Mucosa of gallbladder (tissue), 1 donor: ENCODE measurements around the gene ZNF500. TPM values are rescaled to one million over a fixed set of nuclear protein-coding genes. Genes with fewer than 3 reads are reported as not detected.
A peak's percentile ranks its signal among the peaks of the same experiment; 100 is the strongest.

Source experiments
- DNase-seq: peaks from one replicate; pipeline ENCODE4 v3.0.0-alpha.2; 2020; ENCODE audit warnings: low spot score
- total RNA-seq: library from RNA; stranded (reverse); gene quantifications from one replicate; pipeline ENCODE4 v1.2.1, GENCODE V29; 2021
- donor health status: DM: no; HTN: no; CAD: no.

The ZNF500 gene
- total RNA-seq, 1 donor from 2014 or later = 23.4 TPM

DNA sequence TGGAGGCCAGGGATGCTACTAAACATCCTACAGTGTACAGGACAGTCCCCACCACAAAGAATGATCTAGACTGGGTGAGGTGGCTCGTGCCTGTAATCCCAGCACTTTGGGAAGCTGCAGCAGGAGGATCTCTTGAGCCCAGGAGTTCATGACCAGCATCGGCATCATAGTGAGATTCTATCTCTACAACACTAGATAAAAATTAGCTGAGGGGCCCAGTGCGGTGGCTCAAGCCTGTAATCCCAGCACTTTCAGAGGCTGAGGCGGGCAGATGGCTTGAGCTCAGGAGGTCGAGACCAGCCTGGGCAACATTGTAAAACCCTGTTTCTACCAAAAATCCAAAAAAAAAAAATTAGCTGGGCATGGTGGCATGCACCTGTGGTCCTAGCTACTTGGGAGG lies 5.4 kb upstream of the ZNF500 start:
- no peak for DNase-seq

DNA sequence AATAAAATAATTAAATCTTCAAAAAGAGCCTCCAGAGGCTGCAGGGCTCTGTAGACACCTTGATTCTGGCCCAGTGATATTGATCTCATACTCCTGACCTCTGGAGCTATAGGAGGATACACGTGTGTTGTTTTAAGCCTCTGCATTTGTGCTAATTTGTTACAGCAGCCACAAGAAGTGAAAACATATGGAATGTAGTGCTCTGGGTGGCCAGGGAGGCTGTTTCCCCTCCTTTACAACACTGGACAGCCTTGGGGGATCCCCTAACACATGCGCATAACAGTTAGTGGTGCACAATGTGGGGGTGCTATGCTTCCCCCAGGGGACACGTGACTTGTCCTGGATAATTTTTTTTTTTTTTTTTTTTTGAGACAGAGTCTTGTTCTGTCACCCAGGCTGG lies 4.7 kb upstream of the ZNF500 start:
- no peak for DNase-seq

DNA sequence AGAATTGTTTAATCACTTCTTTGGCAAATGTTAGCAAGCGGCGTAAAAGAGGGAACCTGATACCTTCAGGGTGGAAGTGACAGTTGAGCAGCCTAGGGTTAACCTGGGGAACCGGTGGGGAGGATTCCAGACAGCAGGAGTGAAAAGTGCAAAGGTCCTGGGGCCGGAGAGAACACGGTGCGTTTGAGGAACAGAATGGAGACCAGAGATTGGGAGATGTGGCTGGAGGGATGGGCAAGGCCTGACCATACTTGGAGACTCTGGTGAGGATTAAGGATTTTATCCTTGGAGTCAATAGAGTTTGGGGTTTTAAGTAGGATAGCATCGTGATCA lies 2.3 kb upstream of the ZNF500 start:
- no peak for DNase-seq

DNA sequence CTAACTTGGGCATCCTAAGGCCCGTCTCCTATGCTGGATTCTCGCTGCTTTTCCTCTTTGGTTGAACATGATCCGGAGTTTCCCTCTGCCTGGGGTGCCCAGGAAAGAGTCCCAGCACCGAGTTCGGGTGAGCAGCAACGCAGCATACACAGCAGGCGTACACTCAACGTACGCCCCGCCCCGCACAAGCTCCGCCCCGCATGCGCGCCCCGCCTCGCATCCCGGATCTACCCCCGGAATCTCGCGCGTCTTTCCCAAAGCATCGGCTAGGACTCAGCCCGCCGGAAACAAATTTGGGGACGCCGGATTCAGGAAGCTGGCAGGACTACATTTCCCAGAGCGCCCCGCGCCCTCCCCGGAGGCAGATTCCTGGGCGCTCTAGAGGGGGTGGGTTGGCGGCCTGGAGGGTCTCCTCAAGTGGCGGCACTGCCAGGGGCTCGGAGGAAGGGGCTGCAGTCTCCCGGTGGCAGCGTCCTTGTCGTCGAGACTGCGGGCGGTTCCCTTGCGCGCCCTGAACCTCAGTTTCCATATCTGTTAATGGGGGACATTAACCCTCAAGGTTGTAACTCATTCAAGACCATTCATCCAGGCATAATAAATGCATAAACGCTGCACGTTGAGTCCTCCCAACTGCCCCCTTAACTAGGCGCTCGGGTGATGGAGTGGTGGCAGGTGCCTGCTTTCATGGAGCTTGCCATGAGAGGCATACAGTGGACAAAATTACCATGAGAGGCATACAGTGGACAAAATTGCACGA lies 1.8 kb upstream of the ZNF500 start:
- DNase-seq = peak; percentile 98

DNA sequence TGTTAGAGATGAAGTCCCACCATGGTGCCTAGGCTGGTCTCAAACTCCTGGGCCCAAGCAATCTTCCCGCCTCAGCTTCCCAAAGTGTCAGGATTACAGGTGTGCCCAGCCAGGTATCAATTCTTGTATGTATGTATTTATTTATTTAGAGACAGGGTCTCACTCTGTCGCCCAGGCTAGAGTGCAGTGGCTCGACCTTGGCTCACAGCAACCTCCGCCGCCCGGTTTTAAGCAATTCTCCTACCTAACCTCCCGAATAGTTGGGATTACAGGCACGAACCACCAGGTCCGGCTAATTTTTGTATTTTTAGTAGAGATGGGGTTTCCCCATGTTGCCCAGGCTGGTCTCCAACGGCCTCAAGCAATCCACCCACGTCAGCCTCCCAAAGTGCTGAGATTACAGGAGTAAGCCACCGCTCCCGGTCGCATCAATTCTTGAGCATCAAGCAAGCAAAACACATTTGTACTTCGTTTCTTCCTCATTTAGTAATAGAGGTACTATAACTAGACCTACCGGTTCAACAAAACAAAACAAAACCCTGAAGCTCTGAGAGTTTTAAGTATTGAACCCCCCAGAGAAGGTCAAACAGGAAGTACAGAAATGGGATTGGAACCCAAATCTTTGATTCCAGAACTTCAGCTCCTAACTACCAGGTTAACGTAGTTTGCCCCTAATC lies 1.0 kb upstream of the ZNF500 start:
- no peak for DNase-seq

DNA sequence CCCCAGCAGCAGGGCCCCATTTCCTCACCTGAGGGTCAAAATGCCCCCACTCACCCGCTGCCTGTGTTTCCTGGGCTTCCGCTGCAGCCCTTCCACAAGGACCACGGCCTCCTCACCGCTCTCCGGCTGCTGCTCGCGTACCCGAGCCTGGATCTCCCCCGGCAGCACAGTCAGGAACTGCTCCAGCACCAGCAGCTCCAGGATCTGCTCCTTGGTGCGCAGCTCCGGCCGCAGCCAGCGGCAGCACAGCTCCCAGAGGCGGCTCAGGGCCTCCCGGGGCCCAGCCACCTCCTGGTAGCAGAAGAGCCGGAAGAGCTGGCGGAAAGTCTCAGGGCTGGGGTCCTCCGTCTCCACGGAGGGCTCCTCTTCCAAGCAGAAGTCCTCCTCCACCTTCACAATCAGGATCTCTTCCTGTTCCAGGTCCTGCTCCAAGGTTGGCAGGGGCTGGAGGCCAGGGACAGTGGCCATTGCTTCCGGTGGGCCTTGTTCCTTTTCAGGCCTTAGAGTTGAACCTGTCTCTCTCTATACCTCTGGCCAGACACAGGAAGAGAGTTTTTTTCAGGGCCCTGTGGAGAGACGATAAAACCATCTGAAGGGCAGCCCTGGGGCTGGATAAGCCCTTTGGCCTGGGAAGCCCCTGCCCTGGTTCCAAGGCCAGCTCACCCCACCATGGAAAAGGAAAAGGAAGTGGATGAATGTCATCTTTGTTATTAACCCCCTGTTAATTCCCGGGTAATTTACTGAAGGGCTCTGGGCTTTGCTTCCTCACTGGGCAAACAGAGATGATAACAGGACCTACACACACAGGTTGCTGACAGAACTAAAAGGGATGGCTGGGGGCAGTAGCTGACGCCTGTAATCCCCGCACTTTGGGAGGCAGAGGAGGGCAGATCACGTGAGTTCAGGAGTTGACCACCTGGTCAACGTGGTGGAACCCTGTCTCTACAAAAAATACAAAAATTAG lies 1.2 kb downstream of the ZNF500 start:
- DNase-seq = no peak

DNA sequence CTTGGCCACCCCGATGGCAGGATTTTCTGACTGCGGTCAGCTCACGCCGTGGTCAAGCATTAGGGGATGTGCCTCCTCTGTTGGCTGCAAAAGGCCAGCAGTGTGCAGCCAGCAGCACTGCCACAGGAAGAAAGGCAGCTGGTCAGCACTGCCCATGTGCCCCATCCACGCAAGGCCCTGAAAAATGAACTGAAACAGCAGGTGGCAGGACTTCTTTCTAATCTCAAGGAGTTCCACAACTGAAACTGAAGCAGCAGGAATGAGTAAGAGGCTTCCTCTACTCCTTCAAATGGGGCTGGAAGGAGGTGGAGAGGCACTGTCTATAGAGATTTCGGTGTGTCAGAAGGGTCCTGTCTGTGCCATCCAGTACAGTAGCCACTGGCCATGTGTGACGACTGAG lies 3.2 kb downstream of the ZNF500 start:
- DNase-seq = no peak

DNA sequence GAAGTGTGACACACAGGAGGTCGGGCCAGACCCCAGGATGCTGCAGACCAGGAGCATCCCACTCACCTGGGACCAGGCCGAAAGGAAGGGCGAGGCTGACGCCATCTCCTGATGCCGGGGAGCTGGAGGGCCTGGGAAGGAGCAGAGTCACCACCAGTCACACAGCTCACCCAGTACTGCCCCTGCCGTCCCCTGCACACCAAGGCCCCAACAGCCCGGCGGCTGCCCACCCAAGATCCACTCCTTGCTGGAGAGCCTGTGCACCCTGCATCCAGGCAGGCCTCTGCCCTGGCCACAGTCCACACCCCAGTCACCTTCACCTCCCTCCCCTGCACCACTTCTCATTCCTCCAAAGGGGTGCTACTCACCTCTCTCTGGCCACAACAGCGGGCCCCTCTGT lies 4.8 kb downstream of the ZNF500 start:
- no peak for DNase-seq

DNA sequence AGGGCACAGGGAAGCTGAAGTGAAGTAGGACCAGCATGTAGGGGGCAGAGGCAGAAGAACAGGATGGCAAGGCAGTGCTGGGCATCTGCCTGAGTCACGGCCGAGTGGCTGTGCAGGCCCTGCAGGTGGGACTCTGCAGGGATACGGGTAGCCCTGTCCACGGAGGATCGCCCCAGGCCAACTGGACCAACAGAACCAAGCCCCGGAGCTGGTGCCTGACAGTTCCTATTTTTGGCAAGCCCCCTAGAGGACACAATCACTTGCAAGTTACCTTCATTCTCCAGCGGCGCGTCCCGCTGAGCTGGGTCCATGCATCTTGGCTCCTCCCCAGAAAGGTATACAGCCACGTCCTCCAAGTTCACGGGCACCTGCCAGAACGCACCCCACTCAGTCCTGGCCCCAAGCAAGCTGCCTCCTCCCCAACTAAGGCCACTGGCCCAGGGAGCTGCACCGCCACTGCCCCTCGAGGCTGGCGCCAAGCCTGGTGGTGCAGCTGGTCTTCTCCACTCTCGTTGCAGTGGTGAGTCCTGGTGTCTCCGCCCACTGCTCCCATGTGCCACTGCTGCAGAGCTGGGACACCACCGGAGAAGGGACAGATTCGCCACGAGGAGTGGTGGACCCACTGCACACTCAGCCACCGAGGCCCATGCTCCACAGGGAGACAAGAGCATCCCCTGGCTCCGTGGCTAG lies 6.6 kb downstream of the ZNF500 start:
- DNase-seq = no peak

DNA sequence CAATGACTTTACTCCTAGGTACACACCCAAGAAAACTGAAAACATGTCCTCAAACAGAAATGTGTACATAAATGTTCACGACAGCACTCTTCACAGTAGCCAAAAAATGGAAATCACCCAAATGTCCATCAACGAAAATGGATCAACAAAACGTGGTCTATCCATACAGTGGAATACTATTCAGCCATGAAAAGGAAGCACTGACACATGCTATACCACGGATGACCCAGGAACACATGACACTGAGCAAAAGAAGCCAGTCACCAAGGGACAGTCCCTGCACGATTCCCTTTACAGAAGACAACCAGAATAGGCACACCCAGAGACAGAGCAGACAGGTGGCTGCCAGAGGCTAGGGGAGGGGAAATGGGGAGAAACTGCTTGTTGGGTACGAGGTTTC lies 11.3 kb downstream of the ZNF500 start:
- no peak for DNase-seq

DNA sequence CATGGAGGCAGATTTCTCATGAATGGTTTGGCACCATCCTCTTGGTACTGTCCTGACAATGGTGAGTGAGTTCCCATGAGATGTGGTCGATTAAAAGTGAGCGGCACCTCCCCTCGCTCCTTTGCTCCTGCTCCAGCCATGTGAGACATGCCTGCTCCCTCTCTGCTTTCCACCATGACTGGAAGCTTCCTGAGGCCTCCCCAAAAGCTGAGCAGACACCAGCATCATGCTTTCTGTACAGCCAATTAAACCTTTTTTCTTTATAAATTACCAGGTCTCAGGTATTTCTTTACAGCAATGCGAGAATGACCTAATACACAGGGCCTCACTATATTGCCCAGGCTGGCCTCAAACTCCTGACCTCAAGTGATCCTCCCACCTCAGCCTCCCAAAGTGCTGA lies 12.1 kb downstream of the ZNF500 start:
- no peak for DNase-seq

DNA sequence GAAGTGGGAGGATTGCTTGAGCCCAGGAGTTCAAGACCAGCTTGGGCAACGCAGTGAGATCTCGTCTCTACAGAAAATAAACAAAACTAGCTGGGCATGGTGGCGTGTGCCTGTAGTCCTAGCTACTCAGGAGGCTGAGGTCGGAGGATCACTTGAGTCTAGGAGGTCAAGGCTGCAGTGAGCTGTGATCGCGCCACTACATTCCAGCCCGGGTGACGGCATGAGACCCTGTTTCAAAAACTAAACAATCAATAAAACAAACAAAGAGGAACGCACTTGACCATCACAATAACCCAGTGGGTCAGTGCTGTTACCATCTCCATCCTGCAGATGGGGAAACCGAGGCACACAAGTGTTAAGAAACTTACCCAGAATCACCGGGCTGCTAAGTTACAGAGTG lies 13.7 kb downstream of the ZNF500 start:
- no peak for DNase-seq

DNA sequence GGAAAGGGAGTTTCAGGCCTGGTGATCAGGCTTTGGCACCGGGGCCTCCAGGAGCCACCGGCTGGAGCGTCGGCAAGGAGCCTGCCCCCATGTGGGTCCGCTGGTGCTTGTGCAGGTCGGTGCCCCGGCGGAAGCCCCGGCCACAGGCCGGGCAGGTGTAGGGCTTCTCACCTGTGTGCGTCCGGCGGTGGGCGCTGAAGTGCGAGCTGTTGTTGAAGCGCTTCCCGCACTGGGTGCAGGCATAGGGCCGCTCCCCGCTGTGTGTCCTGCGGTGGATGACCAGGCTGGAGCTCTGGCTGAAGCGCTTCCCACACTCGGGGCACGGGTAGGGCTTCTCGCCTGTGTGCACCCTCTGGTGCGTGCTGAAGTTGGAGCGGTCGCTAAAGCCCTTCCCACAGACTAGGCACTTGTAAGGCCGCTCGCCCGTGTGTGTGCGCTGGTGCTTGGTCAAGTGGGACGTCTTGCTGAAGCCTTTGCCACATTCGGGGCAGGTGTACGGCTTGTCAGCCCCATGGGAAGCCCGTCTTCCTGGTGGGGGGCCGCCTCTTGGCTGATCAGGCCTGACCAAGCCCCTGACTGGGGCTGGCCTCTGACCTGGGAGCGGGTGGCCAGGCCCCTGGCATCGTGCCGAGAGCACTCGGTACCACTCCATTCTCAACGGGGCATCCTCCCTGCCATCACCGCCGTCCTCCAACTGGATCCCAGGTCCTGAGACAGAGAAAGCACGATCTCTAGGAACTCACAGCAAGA lies 14.4 kb downstream of the ZNF500 start:
- DNase-seq = no peak

DNA sequence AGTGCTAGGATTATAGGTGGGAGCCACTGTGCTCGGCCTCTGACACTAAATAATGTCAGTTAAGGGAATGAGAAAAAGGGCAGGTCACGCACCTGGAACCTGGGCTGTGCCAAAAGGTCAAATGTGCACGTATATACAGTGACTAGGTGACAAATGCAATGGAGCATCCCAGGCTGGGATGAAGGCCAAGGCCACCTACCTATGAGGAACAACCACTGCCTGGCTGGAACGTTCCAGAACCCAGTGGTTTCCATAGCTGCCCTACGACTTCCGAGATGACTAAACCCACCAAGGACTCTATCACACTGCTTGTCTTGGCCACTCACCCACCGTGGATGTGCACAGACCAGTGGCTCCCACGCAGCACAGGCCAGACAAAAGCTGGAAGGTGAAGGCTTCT lies 16.1 kb downstream of the ZNF500 start:
- no peak for DNase-seq

DNA sequence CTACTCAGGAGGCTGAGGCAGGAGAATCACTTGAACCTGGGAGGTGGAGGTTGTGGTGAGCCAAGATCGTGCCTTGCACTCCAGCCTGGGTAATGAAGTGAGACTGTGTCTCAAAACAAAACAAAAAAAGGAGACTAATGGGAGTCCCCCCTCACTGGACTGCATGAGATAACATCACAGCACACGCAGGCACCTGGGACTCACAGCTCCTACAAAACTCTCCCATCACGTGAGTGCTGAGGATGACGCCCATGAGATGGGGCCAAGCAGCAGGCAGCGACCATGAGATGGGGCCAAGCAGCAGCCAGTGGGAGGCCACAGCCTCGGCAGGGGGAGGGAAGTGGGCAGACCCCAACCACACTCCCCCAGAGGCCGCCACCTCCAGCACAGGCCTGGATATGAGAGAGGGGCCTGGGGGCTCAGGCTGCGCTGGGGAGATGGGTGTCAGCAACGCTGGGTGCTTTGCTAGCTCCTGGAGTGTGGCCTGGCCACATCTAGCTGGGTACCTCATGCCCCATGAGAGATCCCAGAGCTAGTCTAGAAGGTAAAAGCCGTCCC lies 17.2 kb downstream of the ZNF500 start:
- no peak for DNase-seq

DNA sequence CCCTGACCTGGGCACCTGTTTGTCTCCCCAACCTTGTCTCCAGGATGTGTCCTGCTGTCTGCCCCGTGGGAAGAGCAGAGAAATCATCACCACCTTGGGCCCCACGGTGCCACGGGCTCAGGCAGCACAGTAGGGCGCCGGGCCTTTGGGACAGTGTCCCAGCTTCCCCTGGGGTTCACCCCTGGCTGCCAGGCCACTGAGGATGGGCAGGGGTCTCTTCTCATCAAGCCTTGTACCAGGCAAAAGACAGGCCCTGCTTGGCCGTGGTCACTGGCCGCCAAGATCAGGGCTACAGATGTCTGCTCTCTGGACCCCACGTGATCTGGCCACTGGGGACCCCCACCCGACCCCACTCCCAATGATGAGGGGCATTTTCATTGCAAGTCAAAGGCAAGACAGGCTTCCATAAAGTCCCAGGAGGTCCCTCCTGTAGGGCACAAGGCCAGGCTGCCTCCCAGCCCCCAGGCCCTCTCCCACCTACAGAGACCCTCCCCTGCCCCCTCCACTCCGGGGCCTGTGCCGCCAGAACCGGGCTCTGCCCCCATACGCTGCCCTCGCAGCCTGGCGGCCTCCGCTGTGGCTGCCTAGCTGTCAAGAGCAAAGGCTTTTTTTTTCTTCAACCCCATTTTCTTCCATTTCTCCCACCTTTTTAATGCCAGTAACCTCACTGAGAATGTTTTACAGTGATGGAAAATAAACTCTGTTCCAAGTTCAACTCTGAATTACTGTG lies 18.1 kb downstream of the ZNF500 start:
- no peak for DNase-seq

DNA sequence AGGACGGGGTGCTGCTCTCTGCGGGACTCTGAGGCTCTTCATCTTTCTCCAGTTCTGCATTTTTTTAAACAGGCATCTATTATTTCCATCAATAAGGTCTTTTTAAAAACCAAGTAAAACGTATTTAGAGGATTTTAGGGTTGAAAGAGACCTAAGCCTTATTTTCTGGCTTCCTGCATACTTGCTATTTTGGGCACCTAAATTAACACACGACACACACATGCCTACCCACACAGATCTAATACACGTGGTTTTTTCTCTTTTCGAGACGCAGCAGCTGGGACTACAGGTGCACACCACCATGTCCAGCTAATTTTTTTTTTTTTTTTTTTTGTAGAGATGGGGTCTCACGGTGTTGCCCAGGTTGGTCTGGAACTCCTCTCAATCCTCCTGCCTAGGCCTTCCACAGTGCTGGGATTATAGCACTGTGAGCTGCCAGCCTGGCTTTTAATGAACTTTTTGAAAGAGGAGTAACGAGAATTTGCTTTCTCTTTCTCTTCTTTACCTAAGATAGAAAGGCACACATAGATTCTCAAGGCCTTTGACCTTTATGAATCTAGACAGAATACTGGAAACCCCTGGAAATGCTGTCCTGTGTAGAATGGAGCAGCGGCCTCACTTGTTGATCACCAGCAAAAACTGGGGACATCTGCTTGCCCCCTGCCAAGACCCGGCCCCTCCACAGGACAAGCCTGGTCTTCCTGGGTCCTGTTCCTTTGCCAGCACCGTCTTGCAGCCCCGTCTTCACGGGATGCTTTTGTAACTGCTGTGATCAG lies 18.9 kb downstream of the ZNF500 start:
- no peak for DNase-seq

DNA sequence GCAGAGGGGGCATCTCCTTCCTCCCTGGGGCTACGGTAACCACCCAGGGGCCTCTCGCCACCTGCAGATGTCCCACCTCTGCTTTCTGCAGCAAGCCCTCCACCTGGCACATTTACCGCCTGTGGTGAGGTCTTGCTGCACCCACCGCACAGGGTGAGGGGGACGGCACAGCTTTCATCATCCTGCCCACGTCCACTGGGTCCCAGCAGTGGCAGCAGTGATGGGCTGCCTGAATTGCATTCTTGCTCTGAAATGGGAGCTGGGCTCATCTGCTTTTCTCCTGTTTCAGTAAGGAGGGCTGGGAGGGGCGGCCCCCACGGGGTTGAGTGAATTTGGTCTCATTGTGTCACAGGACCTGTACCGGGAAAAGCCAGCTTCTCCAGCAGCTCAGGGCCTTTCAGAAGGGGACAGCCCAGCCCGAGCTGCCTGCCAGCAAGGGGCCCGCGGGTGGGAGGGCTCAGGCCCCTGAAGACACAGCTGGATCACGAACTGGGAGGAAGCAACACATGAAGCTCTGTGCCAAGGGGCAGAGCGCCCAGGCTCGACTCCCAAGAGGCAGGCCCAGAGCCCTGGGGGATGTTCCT lies 19.9 kb downstream of the ZNF500 start:
- no peak for DNase-seq

DNA sequence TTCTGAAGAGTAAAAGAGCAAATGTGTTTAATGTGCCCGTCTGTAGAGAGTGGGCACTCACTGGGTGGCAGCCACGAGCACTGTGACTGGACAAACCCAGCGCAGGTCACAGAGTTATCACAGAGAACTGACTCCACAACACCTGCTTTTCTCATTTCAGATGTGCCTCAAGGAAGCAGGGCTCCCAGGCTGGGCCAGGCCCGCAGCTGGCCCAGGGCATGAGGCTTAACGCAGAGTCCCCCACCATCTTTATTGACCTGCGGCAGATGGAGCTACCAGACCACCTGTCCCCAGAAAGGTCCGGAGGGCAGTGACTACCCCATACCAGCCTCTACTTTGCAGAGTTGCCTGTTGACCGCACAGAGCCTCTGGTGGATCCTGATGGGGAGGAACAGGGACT lies 20.7 kb downstream of the ZNF500 start:
- DNase-seq = no peak
